LHCN-M2 (cell line): ENCODE results near the gene C22orf42. TPM values are rescaled to one million over a fixed set of nuclear protein-coding genes. Genes with fewer than 3 reads are reported as not detected.
A peak's percentile ranks its signal among the peaks of the same experiment; 100 is the strongest.
"Not testable (repeated sequence)": the region's sequence is repeated elsewhere in the genome, so short reads cannot be mapped to it uniquely, and the experiment has no call there.

Experiments used
- DNase-seq: peaks from one replicate; pipeline ENCODE4 v3.0.0-alpha.2; 2012; ENCODE audit warnings: low read depth
- total RNA-seq: library from RNA; depleted of rRNA; stranded (reverse); fragments of >200 nt; gene quantifications from 2 replicates; pipeline ENCODE4 v1.2.3, GENCODE V29; 2014

The C22orf42 gene
- total RNA-seq, 1 experiment from 2014 or later: not detected

GRCh38 chr22:32185821-32186220, 26.7 kb upstream of the C22orf42 start:
- DNase-seq: no peak

GRCh38 chr22:32183625-32184024, 24.5 kb upstream of the C22orf42 start:
- no peak for DNase-seq

- DNase-seq: no peak
Measured at GRCh38 chr22:32181043-32181442, 21.9 kb upstream of the C22orf42 start.

GRCh38 chr22:32177221-32177765, 18.2 kb upstream of the C22orf42 start:
- peak; percentile 1 for DNase-seq

GRCh38 chr22:32175683-32176644, 16.9 kb upstream of the C22orf42 start:
- no peak for DNase-seq

GRCh38 chr22:32175115-32175514, 16.0 kb upstream of the C22orf42 start:
- no peak for DNase-seq

GRCh38 chr22:32165681-32166080, 6.6 kb upstream of the C22orf42 start:
- no peak for DNase-seq

GRCh38 chr22:32164075-32164860, 5.2 kb upstream of the C22orf42 start:
- no peak for DNase-seq

GRCh38 chr22:32160411-32160810, 1.3 kb upstream of the C22orf42 start:
- not testable (repeated sequence) for DNase-seq

GRCh38 chr22:32157632-32158031, 1.5 kb downstream of the C22orf42 start:
- DNase-seq: not testable (repeated sequence)

GRCh38 chr22:32154727-32155126, 4.4 kb downstream of the C22orf42 start:
- DNase-seq: not testable (repeated sequence)

- not testable (repeated sequence) for DNase-seq
Measured at GRCh38 chr22:32151641-32152040, 7.5 kb downstream of the C22orf42 start.

- DNase-seq: not testable (repeated sequence)
Measured at GRCh38 chr22:32150647-32151046, 8.5 kb downstream of the C22orf42 start.

GRCh38 chr22:32148372-32148771, 10.7 kb downstream of the C22orf42 start:
- not testable (repeated sequence) for DNase-seq

GRCh38 chr22:32147128-32147527, 12.0 kb downstream of the C22orf42 start:
- DNase-seq: not testable (repeated sequence)

GRCh38 chr22:32144496-32145274, 14.4 kb downstream of the C22orf42 start:
- no peak for DNase-seq

GRCh38 chr22:32142600-32142999, 16.5 kb downstream of the C22orf42 start:
- DNase-seq: no peak

- DNase-seq: not testable (repeated sequence)
Measured at GRCh38 chr22:32140688-32141087, 18.4 kb downstream of the C22orf42 start.

- DNase-seq: not testable (repeated sequence)
Measured at GRCh38 chr22:32138576-32138975, 20.5 kb downstream of the C22orf42 start.

- DNase-seq: peak; percentile 60
Measured at GRCh38 chr22:32137731-32138324, 21.3 kb downstream of the C22orf42 start.

- not testable (repeated sequence) for DNase-seq
Measured at GRCh38 chr22:32136881-32137280, 22.2 kb downstream of the C22orf42 start.
